SK-N-SH (cell line): Measurements from ENCODE around the gene CRIM1. TPM values are rescaled to one million over a fixed set of nuclear protein-coding genes. Genes with fewer than 3 reads are reported as not detected.

Source experiments
- CTCF ChIA-PET: fragments of 300-600, 350-600 bp; formaldehyde crosslinking; extraction: SDS; loops from one replicate; lab custom pipeline; 2021; lab: Yijun Ruan, JAX
- POLR2A ChIA-PET: fragments of 350-600 bp; sonication (Branson Sonifier 250); formaldehyde crosslinking; extraction: SDS; loops from one replicate; lab custom pipeline; 2020; ENCODE audit warnings: antibody characterized with exemption, inconsistent platforms; lab: Yijun Ruan, JAX
- DNase-seq: peaks from one replicate; pipeline ENCODE4 v3.0.0; 2012
- H2AFZ ChIP-seq: fragments of 200-600 bp; sonication (generic); 2 replicates; pipeline ENCODE4 v1.8.1; 2016; ENCODE audit warnings: antibody characterized with exemption, mild to moderate bottlenecking, low read depth
- H3F3A ChIP-seq: fragments of 200-600 bp; sonication (generic); replicated peaks from 2 replicates; pipeline ENCODE3; 2016; ENCODE audit warnings: antibody characterized with exemption, mild to moderate bottlenecking; ENCODE audit not compliant: insufficient read depth
- H3K27ac ChIP-seq, 2 experiments: fragments of 200-500 bp in 1 of 2; fragments of 200-600 bp in 1 of 2; sonication (Bioruptor generic) in 1 of 2; sonication (generic), shearing (Covaris generic) in 1 of 2; 2 replicates each; pipeline versions ENCODE4 v1.5.1 to v1.6.1; 2014 to 2016; ENCODE audit warnings: low read depth in 2 of 2, inconsistent platforms in 1 of 2, low read length in 1 of 2, mild to moderate bottlenecking in 1 of 2, mixed read lengths in 1 of 2
- H3K27me3 ChIP-seq: fragments of 200-600 bp; sonication (generic), shearing (Covaris generic); 2 replicates; pipeline ENCODE4 v1.6.1; 2016; ENCODE audit warnings: mixed run types; ENCODE audit not compliant: insufficient read depth
- H3K36me3 ChIP-seq, 2 experiments: fragments of 200-500 bp in 1 of 2; fragments of 200-600 bp in 1 of 2; sonication (Bioruptor generic) in 1 of 2; sonication (generic) in 1 of 2; replicated peaks in 1 of 2; 2 replicates each; pipeline versions ENCODE3 to v1.5.1; 2014 to 2016; ENCODE audit warnings: low read length in 1 of 2, mild to moderate bottlenecking in 1 of 2; ENCODE audit not compliant: insufficient read depth in 2 of 2, control insufficient read depth in 1 of 2
- H3K4me1 ChIP-seq, 2 experiments: fragments of 200-500 bp in 1 of 2; fragments of 200-600 bp in 1 of 2; sonication (Bioruptor generic) in 1 of 2; sonication (generic), shearing (Covaris generic) in 1 of 2; 2 replicates each; pipeline versions ENCODE4 v1.5.1 to v1.6.1; 2014 to 2016; ENCODE audit warnings: low read depth in 1 of 2, low read length in 1 of 2, mixed run types in 1 of 2; ENCODE audit not compliant: insufficient read depth in 2 of 2, control insufficient read depth in 1 of 2
- H3K4me2 ChIP-seq: fragments of 200-600 bp; sonication (generic), shearing (Covaris generic); 2 replicates; pipeline ENCODE4 v1.6.1; 2017; ENCODE audit warnings: mixed run types
- H3K4me3 ChIP-seq, 2 experiments: fragments of 200-500 bp in 1 of 2; fragments of 200-600 bp in 1 of 2; sonication (Bioruptor generic) in 1 of 2; sonication (generic), shearing (Covaris generic) in 1 of 2; 2 replicates each; pipeline versions ENCODE4 v1.5.1 to v1.8.1; 2014 to 2016; ENCODE audit warnings: low read depth in 2 of 2, inconsistent platforms in 1 of 2, low read length in 1 of 2, mild to moderate bottlenecking in 1 of 2, mixed read lengths in 1 of 2, moderate library complexity in 1 of 2
- H3K79me2 ChIP-seq: fragments of 200-600 bp; sonication (generic); 2 replicates; pipeline ENCODE4 v1.8.1; 2017; ENCODE audit warnings: mild to moderate bottlenecking; ENCODE audit not compliant: insufficient read depth
- H3K9ac ChIP-seq: fragments of 200-600 bp; sonication (generic); 2 replicates; pipeline ENCODE4 v1.6.1; 2017; ENCODE audit warnings: mixed run types
- H3K9me2 ChIP-seq: fragments of 200-600 bp; sonication (generic); 2 replicates; pipeline ENCODE4 v1.6.1; 2017; ENCODE audit warnings: mixed run types
- H3K9me3 ChIP-seq: fragments of 200-600 bp; sonication (generic); 2 replicates; pipeline ENCODE4 v1.6.1; 2017; ENCODE audit warnings: mixed run types, mild to moderate bottlenecking, moderate library complexity
- H4K20me1 ChIP-seq: fragments of 200-600 bp; sonication (generic); 2 replicates; pipeline ENCODE4 v1.6.1; 2017; ENCODE audit warnings: mild to moderate bottlenecking, mixed run types; ENCODE audit not compliant: insufficient read depth
- FOSL2 ChIP-seq: IDR thresholded peaks from 2 replicates; pipeline ENCODE4 v1.4.0; 2012; ENCODE audit warnings: low read depth, mild to moderate bottlenecking, moderate library complexity, borderline replicate concordance
- FOXM1 ChIP-seq: IDR thresholded peaks from 2 replicates; pipeline ENCODE4 v1.4.0; 2012; ENCODE audit warnings: low read depth, mild to moderate bottlenecking
- NFIC ChIP-seq: IDR thresholded peaks from 2 replicates; pipeline ENCODE4 v1.4.0; 2012; ENCODE audit warnings: borderline replicate concordance
- RCOR1 ChIP-seq: fragments of 150-350 bp; IDR thresholded peaks from 2 replicates; pipeline ENCODE4 v1.6.1; 2017; ENCODE audit warnings: antibody characterized with exemption, low read length
- RXRA ChIP-seq: IDR thresholded peaks from 2 replicates; pipeline ENCODE4 v1.4.0; 2012; ENCODE audit warnings: low read depth, mild to moderate bottlenecking, borderline replicate concordance
- SMC3 ChIP-seq: IDR thresholded peaks from 2 replicates; pipeline ENCODE4 v1.6.1; 2012; ENCODE audit warnings: low read depth, low read length, improper control_type of control experiment
- TCF12 ChIP-seq: IDR thresholded peaks from 2 replicates; pipeline ENCODE4 v1.4.0; 2012
- TEAD4 ChIP-seq: IDR thresholded peaks from 2 replicates; pipeline ENCODE4 v1.4.0; 2012; ENCODE audit warnings: mild to moderate bottlenecking, borderline replicate concordance; ENCODE audit not compliant: insufficient read depth
- WGBS: methylation state at CpG from one replicate; pipeline ENCODE4 v1.1.6; 2017; ENCODE audit warnings: low lambda C conversion rate; 5-methylcytosine and 5-hydroxymethylcytosine counted together
- polyA plus RNA-seq, 3 experiments: library from polyadenylated mRNA; depleted of rRNA; stranded (reverse); fragments of >200 nt; gene quantifications; 2 replicates each; pipeline ENCODE4 v1.2.3, GENCODE V29; 2012
- TF ChIP-seq, protein P1 (sequence below): fragments of 150-350 bp; IDR thresholded peaks from 2 replicates; pipeline ENCODE4 v1.6.1; 2017; ENCODE audit warnings: antibody characterized with exemption, low read length, low read depth, borderline replicate concordance
- TF ChIP-seq, protein P2 (sequence below): IDR thresholded peaks from 2 replicates; pipeline ENCODE4 v1.4.0; 2012; ENCODE audit warnings: low read depth, borderline replicate concordance

CRIM1 gene
- polyA plus RNA-seq, 1 of the 3 experiments (the other 2 are of a cell fraction): 244 TPM

GRCh38 chr2:36577884-36578283 lies 222.3 kb downstream of the CRIM1 start (continued):
- TF ChIP-seq, protein P1, sequence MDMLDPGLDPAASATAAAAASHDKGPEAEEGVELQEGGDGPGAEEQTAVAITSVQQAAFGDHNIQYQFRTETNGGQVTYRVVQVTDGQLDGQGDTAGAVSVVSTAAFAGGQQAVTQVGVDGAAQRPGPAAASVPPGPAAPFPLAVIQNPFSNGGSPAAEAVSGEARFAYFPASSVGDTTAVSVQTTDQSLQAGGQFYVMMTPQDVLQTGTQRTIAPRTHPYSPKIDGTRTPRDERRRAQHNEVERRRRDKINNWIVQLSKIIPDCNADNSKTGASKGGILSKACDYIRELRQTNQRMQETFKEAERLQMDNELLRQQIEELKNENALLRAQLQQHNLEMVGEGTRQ: no peak
- no peak for TF ChIP-seq RCOR1
- TF ChIP-seq, protein P2, sequence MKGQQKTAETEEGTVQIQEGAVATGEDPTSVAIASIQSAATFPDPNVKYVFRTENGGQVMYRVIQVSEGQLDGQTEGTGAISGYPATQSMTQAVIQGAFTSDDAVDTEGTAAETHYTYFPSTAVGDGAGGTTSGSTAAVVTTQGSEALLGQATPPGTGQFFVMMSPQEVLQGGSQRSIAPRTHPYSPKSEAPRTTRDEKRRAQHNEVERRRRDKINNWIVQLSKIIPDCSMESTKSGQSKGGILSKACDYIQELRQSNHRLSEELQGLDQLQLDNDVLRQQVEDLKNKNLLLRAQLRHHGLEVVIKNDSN: no peak
- TF ChIP-seq FOSL2: no peak

- H3K9me2 ChIP-seq: no peaks in the 10 kb centered on the region
- H3K27me3 ChIP-seq: no peaks in the 10 kb centered on the region
- H3F3A ChIP-seq: peaks cover 8% of the 10 kb centered on the region
- ChIA-PET POLR2A (no interaction called here), CTCF (interaction anchor here (1.0 to 1.8 kb wide), 3 partner anchors 16 to 202 kb away, joined by 3 to 6 read pairs (median 3); no protein-coding TSS in a partner anchor)
- peaks cover 79 to 92% of the 10 kb centered on the region in 2 experiments for H3K36me3 ChIP-seq
- H3K4me2 ChIP-seq: no peak overlapping the region
- no peak overlapping the region for H2AFZ ChIP-seq
- H3K27ac ChIP-seq: no peak overlapping the region
- H3K79me2 ChIP-seq: peaks cover 72% of the 10 kb centered on the region; the same call in 1 of the 2 replicates
- WGBS: 89% methylated on average over 10 of the region's 10 CpGs
- TF ChIP-seq FOSL2: no peak
- TF ChIP-seq NFIC: no peak
- TF ChIP-seq, protein P2: no peak
- H3K9ac ChIP-seq: no peak overlapping the region
- H4K20me1 ChIP-seq: no peaks in the 10 kb centered on the region
- H3K4me3 ChIP-seq: no peak overlapping the region
- no peak for DNase-seq
- H3K4me1 ChIP-seq: peaks cover 0 to 6% of the 10 kb centered on the region in 2 experiments; a peak in 2 of 4 replicates
- no peaks in the 10 kb centered on the region for H3K9me3 ChIP-seq
These were observed 223.0 kb downstream of the CRIM1 start for GRCh38 chr2:36578343-36579296.

- Histone ChIP-seq H3K79me2 (peaks cover 72% of the 10 kb centered on the region; the same call in 1 of the 2 replicates), H2AFZ (no peak overlapping the region), H3K36me3 (peaks cover 79 to 92% of the 10 kb centered on the region in 2 experiments), H3K27ac (no peak overlapping the region), H3K9me2 (no peaks in the 10 kb centered on the region), H3K9ac (no peak overlapping the region), H3K9me3 (no peaks in the 10 kb centered on the region), H4K20me1 (no peaks in the 10 kb centered on the region), H3K27me3 (no peaks in the 10 kb centered on the region), H3F3A (peaks cover 7% of the 10 kb centered on the region), H3K4me2 (no peak overlapping the region), H3K4me3 (no peak overlapping the region), H3K4me1 (peaks cover 0 to 6% of the 10 kb centered on the region in 2 experiments; a peak in 2 of 4 replicates)
- ChIA-PET CTCF (no interaction called here), POLR2A (no interaction called here)
- TF ChIP-seq TCF12 (no peak), SMC3 (no peak), FOXM1 (no peak), RXRA (no peak), TEAD4 (no peak)
- TF ChIP-seq, protein P2: no peak
- no peak for DNase-seq
These were observed 223.7 kb downstream of the CRIM1 start for GRCh38 chr2:36579297-36579664.
